ENCODE measurements around the gene CCDC17. TPM values are rescaled to one million over a fixed set of nuclear protein-coding genes. Genes with fewer than 3 reads are reported as not detected.

Gene CCDC17
- total and polyA plus RNA-seq, 3 donors from 2014 or later, result 3.8 to 5.0 (median 4.4) TPM

GRCh38 chr1:45667321-45668111 is 43.7 kb upstream of the CCDC17 start:
- Histone ChIP-seq H3K36me3 (ENCODE audit: low read depth, missing control alignments) (no peaks in the 10 kb centered on the region), H3K4me1 (peaks cover 7% of the 10 kb centered on the region), H3K27me3 (no peaks in the 10 kb centered on the region), H3K4me3 (no peak overlapping the region), H3K27ac (no peak overlapping the region), H3K9me3 (no peaks in the 10 kb centered on the region)
- no peak for DNase-seq
- intact Hi-C loops (cut with DNase I; ENCODE audit: low total_unique reads), result no loop called here
- TF ChIP-seq CTCF (IDR thresholded peaks at IDR 0.05) (no peak), POLR2A (IDR thresholded peaks at IDR 0.05) (no peak)
- WGBS, 2 donors, result 74 to 76% methylated on average over 8 of the region's 8 CpGs

GRCh38 chr1:45666836-45667235 is 43.0 kb upstream of the CCDC17 start:
- H3K9me3 ChIP-seq, result no peaks in the 10 kb centered on the region
- H3K27ac ChIP-seq, result no peak overlapping the region
- peaks cover 7% of the 10 kb centered on the region for H3K4me1 ChIP-seq
- TF ChIP-seq CTCF (IDR thresholded peaks at IDR 0.05) (no peak), POLR2A (IDR thresholded peaks at IDR 0.05) (no peak)
- DNase-seq, result no peak
- H3K4me3 ChIP-seq, result no peak overlapping the region
- H3K27me3 ChIP-seq, result no peaks in the 10 kb centered on the region
- H3K36me3 ChIP-seq (ENCODE audit: low read depth, missing control alignments), result no peaks in the 10 kb centered on the region
- WGBS, 2 donors, result 85 to 88% methylated on average over 2 of the region's 2 CpGs
- intact Hi-C loops (cut with DNase I; ENCODE audit: low total_unique reads), result no loop called here

GRCh38 chr1:45660336-45660735 is 36.5 kb upstream of the CCDC17 start:
- WGBS, 2 donors, result 57 to 64% methylated on average over 2 of the region's 2 CpGs
- H3K27me3 ChIP-seq, result no peaks in the 10 kb centered on the region
- no peak overlapping the region for H3K27ac ChIP-seq
- intact Hi-C loops (cut with DNase I; ENCODE audit: low total_unique reads), result no loop called here
- H3K4me3 ChIP-seq, result no peak overlapping the region
- H3K36me3 ChIP-seq (ENCODE audit: low read depth, missing control alignments), result no peaks in the 10 kb centered on the region
- no peaks in the 10 kb centered on the region for H3K9me3 ChIP-seq
- no peak for DNase-seq
- TF ChIP-seq POLR2A (IDR thresholded peaks at IDR 0.05) (no peak), CTCF (IDR thresholded peaks at IDR 0.05) (no peak)
- no peaks in the 10 kb centered on the region for H3K4me1 ChIP-seq

GRCh38 chr1:45659222-45659621 is 35.4 kb upstream of the CCDC17 start:
- H3K27ac ChIP-seq, result no peak overlapping the region
- WGBS, 2 donors, result 96 to 100% methylated on average over 2 of the region's 2 CpGs
- no peaks in the 10 kb centered on the region for H3K4me1 ChIP-seq
- no peak for DNase-seq
- intact Hi-C loops (cut with DNase I; ENCODE audit: low total_unique reads), result no loop called here
- no peak overlapping the region for H3K4me3 ChIP-seq
- H3K9me3 ChIP-seq, result no peaks in the 10 kb centered on the region
- no peaks in the 10 kb centered on the region for H3K27me3 ChIP-seq
- TF ChIP-seq CTCF (IDR thresholded peaks at IDR 0.05) (no peak), POLR2A (IDR thresholded peaks at IDR 0.05) (no peak)
- no peaks in the 10 kb centered on the region for H3K36me3 ChIP-seq (ENCODE audit: low read depth, missing control alignments)

- Histone ChIP-seq H3K9me3 (no peaks in the 10 kb centered on the region), H3K27me3 (no peaks in the 10 kb centered on the region), H3K4me3 (no peak overlapping the region), H3K36me3 (ENCODE audit: low read depth, missing control alignments) (no peaks in the 10 kb centered on the region), H3K4me1 (no peaks in the 10 kb centered on the region), H3K27ac (no peak overlapping the region)
- no peak for DNase-seq
- intact Hi-C loops (cut with DNase I; ENCODE audit: low total_unique reads), result no loop called here
- 79 to 80% methylated on average over 2 of the region's 2 CpGs for WGBS, 2 donors
- no peak for TF ChIP-seq CTCF (IDR thresholded peaks at IDR 0.05)
- no peak for TF ChIP-seq POLR2A (IDR thresholded peaks at IDR 0.05)
These were observed 34.3 kb upstream of the CCDC17 start for GRCh38 chr1:45658171-45658570.

Measured in testis (tissue), 3 donors.